ENCODE measurements around the gene NET1.
"Not testable (repeated sequence)": the region's sequence is repeated elsewhere in the genome, so short reads cannot be mapped to it uniquely, and the experiment has no call there.

Gene NET1

DNA sequence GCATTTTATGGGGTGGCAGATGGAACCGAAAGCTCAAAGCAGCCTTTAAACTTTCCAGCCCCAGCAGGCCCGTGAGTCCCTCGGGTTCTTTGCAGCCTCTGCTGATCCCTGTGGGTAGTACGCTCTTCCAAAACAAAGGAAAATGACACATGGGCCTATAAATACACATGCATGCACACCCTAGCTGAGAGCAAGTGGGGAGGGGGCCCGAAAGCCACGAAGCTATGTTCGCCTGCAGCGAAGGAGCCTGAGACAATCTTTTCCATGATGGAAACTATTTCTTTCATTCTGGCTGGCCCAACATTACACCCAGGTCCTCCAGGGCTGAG lies 54.8 kb downstream of the NET1 start:
- DNase-seq, result no peak

DNA sequence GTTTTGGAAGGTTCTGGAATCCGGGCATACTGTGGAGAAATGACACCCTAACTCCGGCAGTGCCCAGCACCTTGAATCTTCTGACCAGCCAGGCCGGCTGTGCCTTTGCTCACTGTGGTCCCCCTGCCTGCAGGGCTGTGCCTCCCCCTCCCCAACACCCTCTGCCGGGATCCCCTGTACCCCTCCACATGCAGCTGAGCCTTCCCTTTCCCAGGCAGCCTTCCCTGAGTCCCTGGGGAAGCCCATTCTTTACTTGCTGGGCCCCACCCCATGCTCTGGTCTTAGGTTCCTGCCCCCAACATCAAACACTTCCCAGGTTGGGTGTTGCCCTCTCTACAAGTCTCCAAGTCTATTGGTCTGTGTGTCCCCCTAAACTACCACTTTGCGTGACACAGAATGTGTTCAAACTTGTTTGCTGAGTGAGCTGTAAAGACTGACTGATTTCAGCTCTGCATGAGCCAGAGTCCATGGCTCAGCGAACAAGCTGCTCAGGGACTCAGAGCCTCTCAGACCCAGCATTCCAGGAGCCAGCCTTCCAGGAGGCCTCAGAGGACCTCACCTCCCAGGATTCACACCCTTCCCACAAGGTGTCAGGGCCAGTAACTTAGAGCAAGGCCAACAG lies 55.4 kb downstream of the NET1 start:
- DNase-seq, result no peak

DNA sequence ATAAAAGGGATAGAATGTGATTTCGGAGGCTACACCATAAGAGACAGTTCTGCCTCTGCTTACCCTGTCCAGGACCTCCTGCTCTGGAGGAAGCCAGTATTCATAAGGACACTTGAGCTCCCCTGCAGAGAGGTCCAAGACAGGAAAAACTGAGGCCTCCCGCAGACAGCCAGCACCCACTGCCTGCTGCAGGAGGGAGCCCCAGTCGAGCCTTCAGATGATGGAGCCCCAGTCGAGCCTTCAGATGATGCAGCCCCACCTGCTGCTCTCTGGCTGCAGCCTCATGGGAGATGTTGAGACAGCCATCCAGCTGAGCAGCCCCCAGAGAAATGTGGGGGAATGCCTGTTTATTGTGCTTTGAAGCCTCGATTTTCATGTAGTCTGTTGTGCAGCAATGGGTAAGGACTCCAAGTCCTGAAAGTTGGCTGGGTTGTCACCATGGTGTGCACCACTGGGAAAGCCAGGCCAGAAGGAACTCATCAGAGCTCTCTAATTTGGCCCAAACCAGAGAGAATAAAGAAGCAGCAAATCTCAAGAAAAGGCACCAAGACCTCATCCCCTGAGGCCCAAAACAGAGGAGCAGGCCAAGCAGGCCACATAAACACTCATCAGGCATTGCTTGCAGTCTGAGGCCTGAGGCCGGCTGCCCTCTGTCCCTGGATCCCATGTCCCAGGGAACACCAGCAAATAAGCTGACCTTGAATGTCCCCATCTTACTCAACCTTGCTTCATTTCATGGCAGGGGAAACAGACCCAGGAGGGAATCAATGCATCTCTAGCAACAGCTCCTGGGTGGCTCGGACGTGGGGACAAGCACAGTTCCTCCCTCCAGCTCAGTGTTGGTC lies 56.1 kb downstream of the NET1 start:
- DNase-seq, result no peak

DNA sequence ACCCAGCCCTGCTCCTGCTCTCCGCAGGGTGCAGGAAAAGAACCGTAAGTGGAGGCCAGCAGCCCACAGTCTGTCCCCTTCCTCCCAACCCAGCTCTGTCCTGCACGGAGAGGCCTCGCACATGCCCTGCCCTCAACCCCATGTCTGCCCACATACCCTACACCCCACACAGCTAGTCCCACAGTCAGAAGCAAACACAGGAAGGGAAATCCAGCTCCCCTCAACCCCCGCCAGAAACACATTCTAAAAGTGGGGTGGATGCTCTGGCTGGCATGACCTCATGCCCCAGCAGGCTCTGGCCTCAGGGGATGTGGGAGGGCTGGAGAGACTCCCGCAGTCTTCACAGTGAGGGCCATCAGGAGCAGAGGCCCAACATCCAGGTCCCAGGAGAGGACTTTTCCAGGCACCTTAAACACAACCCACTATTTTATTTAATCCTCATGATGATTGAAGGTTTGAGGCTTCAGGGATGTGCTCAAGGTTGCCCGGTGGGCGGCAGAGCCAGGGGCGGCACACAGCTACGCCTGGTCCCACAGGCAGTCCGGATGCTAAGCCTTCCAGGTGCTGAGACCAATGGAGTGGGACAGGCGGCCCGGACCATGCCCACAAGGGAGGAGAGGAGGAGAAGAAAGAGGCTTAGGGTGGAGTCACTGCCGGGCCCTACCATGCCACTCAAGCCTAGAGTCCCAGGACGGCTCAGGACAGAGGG lies 57.1 kb downstream of the NET1 start:
- DNase-seq, result no peak

DNA sequence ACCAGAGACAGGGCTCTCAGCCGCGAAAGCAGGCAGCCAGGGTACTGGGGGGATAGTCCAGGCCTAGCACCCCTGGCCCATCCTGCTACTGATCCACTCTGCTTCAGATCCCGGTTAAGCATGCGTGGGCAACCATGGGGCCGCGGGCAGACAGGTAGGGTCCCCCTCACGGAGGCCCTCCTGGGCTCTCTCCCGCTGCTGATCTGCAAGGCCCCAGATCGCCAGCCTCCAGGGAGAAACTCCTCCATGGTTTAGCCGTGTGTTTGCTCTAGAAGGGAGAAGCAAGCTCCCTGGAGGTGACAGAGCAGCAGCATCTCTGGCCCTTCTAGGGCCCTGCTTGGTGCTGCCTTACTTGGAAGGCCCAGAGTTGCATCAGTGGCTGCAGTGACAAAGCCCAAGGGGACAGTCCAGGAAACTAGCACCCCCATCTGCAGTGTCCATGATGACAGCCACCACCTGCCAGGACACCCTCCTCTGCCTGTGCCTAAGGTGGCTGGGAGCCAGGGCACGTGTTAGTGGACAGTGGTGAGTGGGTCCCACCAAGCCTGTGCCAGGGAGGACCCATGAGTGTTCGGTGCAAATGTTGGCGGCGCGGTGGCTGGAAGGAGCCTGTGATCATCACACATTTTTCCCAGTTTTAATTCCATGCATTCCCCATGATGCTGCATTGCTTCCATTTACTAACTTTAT lies 57.9 kb downstream of the NET1 start:
- no peak for DNase-seq

DNA sequence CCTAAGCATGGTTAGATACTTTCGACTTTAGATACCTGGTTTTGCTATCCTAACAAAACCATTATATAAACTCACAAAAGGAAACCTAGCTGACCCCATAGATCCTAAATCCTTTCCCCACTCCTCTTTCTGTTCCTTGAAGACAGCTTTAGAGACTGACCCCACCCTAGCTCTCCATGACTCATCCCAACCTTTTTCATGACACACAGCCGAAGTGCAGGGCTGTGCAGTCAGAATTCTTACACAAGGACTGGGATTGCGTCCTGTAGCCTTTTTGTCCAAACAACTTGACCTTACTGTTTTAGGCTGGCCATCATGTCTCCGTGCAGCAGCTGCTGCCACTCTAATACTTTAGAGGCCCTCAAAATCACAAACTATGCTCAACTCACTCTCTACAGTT lies 62.3 kb downstream of the NET1 start:
- not testable (repeated sequence) for DNase-seq

DNA sequence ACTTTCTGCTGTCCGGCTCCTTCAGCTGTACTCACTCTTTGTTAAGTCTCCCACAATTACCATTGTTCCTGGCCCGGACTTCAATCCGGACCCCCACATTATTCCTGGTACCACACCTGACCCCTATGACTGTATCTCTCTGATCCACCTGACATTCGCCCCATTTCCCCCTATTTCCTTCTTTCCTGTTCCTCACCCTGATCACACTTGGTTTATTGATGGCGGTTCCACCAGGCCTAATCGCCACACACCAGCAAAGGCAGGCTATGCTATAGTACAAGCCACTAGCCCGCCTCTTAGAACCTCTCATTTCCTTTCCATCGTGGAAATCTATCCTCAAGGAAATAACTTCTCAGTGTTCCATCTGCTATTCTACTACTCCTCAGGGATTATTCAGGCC lies 62.7 kb downstream of the NET1 start:
- DNase-seq, result not testable (repeated sequence)

DNA sequence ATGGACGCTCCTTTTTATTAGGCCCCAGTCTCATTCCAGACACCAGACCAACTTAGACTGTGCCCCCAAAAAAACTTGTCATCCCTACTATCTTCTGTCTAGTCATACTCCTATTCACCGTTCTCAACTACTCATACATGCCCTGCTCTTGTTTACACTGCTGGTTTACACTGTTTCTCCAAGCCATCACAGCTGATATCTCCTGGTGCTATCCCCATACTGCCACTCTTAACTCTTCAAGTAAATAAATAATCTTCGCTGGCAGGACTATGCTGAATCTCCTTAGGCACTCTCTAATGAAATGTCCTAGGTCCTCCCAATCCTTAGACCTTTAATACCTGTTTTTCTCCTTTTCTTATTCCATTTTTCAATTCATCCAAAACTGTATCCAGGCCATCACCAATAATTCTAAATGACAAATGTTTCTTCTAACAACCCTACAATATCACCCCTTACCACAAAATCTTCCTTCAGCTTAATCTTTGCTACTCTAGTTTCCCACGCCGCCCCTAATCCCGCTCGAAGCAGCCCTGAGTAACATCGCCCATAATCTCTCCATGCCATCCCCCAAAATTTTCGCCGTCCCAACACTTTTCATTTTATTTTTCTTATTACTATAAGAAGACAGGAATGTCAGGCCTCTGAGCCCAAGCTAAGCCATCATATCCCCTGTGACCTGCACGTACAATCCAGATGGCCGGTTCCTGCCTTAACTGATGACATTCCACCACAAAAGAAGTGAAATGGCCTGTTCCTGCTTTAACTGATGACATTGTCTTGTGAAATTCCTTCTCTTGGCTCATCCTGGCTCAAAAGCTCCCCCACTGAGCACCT lies 63.8 kb downstream of the NET1 start:
- not testable (repeated sequence) for DNase-seq

DNA sequence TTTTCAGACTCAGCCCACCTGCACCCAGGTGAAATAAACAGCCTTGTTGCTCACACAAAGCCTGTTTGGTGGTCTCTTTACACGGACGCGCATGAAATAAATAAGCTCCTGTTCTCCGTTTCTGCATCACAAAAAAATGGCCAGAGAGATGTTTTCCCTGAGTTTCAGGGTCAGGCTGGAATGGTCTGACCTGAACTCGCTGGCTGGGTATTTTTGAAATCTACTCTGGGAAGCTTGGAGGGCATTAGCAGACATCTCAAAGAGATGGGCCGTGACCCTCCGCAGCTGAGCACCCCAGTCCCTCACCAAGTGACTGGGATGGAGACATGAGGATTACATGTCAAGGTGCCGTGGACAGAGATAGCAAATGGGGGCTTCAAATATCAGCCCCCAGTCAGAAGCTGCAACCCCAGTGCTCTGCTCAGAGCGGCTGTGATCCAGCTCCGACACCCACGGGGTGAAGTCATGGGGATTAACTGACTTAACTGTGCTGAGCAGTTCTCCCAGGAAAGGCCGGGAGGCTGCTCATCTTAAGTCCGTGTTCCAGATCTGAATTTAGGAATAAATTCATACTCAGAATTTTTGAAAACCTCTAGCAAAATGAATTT lies 64.7 kb downstream of the NET1 start:
- no peak for DNase-seq

DNA sequence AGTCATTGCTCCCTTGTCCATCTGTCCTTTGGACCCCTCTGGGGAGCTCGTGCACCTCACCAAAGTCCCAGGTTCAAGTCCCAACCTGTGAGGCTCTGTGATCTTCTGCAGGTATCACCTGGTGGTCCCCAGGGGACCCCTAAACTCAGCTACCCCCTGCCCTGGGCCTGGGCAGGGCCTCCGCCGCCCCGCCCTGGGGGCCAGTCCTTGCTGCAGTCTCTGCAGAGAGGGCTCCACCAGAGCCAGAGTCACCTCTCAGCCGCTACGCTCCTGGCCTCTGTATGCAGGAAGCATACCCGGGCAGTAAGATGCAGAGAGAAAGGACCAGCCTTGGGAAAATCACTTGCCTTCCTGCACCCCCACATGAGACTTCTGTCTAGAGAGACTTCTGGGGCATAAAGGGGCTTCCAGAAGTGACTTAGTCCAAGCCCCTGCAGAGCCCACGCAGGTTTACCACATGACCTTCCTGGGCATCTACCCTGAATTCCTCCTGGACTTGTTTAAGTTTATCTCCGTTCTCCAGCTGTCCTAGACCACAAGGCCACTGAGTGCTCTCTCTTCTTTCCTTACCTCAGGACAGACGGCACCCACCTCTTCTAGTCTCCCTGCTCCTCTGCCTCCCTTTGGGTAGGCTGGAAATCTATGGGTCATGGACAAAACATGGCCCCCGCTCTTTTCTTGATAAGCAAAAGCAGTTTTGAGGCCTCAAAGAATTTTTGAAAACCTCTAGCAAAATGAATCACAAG lies 65.8 kb downstream of the NET1 start:
- no peak for DNase-seq

DNA sequence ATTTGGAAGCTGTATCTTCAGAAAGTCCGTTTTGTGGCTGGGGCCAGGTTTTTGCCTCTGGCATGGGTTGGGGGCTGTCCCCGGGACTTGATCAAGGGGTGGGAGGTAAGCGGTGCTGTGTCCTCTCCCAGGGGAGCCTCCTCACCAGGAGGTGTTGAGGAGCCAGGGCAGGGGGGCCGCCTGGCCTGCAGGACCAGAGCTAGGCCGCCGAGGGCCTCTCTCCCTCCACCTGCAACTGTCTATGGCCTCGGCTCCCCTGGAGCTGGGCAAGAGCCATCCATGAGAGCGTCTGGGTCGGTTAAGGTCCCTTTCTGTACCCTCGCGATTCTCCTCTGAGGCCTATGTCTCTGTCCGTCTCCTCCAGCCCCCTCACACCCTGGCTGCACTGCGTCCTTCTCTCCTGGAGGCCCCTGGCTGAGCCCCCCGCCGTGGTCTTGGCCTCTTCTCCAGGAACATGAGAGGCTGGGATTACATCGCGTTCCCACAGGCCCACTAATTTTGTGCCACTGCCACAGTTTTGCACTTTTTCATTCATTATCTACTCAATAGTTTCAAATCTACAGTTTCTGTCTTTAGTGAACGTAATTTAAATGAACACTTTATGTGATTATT lies 66.4 kb downstream of the NET1 start:
- DNase-seq, result no peak

DNA sequence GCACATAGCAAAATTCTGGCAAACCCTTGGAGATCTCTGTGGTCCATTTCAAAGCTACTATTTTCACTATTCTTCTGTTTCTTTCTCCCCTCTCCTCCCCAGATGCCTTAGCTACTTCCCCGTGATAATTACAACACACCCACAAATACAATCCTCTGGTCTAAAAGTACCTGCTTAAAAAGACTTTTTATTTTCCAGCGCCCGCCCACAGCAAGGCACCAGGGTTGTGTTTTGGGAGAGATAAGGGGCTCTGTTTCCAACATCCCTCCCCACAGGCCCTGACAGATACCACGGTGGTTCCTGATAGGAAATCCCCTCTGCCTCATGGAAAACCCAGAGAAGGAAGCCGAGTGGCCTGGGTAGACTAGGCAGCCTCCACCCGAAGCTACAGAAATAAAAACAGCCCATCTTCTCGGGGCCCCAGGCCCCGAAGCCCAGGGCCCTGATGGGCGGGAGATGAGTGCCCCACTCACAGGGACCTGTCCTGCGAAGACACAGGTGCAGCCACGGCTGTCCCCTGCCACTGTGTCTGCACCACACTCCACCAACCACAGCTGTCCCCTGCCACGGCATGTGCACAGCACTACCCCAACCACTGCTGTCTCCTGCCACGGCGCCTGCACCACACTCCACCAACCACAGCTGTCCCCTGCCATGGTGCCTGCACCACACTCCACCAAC lies 67.3 kb downstream of the NET1 start:
- DNase-seq, result no peak

DNA sequence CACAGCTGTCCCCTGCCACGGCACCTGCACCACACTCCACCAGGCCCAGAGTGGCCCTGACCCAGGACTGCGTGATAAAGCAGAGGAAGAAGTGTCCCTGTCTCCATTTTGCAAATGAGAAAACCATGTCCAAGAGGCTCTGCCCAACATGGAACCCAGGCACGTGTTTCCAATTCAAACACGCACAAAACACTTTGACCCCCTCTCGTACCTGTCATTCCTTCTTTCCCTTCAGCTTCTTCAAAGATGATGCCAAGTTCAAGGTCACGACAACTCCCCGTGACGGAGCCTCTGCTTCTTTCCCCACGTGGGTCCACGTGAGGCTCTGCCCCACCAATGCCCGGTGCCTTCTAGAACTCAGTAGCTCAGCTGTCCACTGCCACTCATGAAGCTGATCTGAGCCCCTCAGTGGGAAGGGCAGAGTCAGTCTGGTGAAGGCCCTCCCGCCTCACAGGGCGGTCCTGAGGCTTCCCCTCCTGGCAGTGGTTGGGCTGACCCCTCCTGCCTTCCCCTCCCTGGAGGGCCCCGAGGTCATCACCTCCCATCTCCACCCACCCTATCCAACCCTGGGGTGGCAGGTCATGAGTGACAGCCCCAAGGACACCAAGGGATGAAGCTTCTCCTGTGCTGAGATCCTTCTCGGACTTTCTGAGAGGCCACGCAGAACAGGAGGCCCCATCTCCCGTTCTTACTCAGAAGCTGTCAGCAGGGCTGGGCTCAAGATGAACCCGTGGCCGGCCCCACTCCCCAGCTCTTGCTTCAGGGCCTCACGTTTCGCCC lies 68.0 kb downstream of the NET1 start:
- DNase-seq, result no peak

DNA sequence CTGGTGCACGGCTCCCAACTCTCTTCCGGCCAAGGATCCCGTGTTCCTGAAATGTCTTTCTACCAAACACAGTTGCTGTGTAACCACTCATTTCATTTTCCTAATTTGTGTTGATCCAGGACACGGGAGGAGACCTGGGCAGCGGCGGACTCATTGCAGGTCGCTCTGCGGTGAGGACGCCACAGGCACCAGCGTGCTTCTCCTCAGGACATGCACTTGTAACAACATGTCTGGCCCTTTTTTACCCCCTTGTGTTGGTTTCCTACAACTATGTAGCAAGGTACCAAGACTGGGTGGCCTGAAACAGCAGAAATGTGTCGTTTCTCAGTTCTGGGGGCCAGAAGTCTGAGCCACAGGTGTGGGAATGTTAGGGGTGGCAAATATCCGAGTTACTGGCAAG lies 68.8 kb downstream of the NET1 start:
- DNase-seq, result no peak

DNA sequence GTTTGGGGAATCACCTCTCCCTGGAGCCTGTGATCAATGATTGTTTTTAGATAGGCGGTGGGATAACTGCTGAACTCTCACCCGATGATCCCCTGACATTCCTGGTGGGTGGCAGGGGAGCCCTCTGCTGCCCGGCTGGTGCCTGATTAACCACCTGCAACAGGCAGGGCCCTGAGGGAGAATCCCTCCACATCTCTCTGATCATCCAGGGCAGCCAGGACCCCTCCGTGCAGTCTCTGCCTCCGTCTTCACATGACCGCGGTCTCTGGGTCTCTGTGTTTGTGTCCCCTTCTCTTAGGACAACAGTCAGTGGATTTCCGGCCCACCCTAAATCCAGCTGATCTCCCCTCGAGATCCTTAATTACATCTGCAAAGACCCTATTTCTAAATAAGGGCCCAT lies 69.7 kb downstream of the NET1 start:
- DNase-seq, result no peak

DNA sequence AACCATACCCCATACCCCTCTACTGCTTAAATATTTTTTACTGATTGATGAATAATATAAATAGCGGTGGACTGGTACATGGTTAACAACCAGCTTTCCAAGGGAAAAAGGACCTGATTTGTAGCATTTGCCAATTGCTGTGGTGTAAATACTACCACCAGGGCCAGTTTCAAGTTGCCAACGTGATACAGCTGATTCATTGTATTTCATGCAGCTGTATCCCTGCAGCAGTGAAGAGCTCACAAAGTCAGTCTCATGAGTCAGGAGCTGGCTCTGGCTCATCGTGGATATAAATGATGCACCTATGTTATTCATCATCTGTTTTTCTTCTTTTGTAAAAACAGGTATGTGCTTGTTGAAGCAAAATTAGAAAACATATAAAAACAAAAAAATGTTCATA lies 71.8 kb downstream of the NET1 start:
- DNase-seq, result no peak

DNA sequence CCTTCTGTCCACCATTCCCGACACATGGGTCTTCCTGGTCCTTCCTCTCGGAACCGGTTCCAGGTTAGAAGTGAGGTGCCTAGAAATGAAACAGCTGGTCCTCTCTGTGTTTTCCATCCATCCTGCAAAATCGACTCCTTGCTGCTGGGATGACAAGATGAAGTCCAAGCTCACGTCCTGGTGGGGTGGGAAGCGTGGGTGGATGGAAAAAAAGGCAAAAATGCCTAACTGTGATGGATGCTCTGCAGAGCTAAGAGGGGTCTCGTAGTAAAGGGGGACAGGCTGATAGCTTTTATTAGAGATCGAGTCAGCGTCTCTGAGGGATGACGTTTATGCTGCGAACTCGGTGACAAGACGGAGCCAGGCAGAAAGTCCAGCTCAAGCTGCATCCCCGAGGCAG lies 72.9 kb downstream of the NET1 start:
- DNase-seq, result no peak

DNA sequence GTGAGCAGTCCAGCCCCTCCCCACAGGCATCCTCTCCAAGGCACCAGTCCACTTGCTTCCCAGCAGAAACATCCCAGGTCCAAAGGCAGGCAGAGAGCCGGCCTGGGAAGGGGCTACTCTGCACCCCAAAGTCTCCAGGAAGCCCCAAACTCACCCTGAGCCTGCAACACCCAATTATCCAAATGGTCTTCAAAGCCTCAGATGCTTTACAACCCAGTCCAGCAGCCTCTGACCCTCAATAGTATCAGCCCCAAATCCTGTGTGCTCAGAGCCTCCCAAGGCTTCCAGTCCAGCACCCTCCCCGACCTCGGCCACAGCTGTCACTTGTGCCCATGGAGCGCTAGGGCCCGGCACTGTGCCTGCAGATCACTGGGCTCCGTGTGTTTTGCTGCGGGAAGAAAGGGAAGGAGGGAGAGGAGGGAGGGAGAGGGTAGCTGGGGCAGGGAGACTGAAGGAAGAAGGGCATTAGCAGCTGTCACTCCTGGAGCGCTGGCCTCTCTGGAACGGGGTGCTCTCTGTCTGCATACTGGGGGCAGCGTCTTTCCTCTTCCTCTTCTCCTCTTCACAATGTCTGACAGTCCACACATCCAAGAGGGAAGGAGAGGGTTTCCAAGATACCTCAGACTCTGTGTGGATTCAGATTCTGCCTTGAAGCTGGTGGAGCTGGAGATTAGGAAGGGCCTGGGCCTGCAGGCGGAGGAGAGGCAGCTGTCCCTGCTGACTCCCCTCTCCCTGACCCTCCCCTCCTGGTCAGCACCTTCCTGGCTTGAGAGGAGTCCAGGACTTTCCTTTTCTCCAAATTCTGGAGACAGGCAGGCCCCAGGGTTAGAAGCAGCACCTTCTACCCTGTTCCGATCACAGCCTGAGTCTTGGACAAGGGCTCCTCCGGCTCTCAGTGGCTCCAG lies 73.8 kb downstream of the NET1 start:
- DNase-seq, result no peak

Data from CD4-positive, alpha-beta T cell treated with Interleukin-4 for 1 hour (primary cell).